Activated naive CD4-positive, alpha-beta T cell (primary cell): ENCODE results near the gene CHN1.

Experiments used
- DNase-seq, 4 experiments: peaks; one replicate each; lab custom pipeline; 2025; lab: John Stamatoyannopoulos, UW

Gene CHN1

DNA sequence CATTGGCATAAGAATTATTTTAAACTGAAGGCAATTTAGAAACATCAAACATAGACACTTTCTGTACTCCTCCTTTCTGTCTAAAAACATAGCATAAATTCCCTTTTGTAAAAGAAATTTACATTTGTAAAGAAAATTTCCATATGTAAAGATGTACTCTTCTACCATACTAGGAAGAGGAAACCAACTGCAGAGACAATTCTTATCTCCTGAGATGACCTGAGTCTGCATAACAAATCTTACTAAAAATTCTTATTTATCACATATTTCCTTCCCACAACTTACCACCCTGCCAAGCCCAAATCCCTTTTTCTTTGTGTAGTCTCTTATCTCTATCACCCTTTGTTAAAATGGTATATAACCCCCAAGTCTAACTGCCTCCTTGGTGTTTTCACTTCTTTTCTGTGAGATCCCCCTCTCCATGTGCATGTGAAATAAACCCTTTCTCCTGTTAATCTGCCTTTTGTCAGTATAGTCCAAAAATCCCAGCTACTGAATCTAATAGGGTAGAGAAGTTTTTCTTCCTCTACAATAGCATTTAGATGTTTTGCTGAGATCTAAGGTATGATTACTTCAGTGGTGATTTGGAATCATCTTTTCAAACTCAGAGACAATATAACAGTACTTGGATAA lies 81.0 kb downstream of the CHN1 start:
- no peak for DNase-seq

DNA sequence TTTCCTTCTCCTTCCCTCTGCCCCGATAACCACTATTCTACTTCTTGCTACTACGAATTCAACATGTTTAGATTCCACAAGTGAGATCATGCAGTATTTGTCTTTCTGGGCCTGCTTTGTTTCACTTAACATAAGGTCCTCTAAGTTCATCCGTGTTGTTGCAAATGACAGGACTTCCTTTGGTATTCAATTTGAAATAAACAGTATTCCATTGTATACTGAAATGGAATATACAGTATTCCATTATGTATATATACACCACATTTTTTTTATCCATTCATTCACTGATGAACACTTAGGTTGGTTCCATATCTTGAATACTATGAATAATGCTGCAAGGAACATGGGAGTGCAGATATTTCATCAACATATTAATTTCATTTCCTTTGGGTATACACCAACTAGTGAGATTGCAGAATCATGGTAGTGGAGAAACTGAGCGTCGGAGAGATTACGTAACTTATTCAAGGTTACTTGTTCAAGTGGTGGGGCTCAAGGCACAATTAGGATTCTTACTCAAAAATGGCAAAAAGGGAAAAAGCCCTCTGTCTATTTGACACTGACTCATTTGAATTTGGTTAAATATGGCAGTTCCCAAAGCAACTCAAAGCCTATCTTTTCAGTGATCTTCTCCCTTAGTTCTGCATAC lies 85.1 kb downstream of the CHN1 start:
- no peak for DNase-seq

DNA sequence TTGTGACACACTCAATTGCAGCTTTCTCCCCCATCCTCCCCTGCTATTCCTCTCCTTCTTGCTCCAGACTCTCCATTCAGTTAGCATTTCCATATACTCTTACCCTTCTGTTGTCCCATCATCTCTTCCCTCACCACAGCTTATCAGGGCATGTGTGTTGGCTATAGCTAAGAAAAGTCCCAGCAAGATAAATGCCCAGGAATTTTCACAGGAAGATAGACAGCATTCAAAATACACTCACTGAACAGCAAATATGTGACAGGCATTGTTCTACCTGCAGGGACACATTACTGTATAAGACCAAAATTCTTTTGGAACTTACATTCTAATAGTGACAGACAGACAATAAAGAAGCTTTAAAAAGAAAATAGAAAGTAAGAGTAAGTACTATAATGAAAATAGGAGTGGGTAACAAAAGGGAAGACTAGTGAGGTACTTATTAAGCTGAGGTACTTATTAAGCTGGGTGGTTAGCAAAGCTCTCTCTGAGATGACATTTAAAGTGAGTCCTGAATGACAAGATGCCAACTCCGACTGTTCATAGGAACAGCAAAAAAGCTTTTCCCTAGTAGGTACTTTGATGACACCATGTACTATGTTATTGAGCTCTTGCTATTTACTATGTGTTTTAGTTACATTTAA lies 86.2 kb downstream of the CHN1 start:
- DNase-seq: no peak

DNA sequence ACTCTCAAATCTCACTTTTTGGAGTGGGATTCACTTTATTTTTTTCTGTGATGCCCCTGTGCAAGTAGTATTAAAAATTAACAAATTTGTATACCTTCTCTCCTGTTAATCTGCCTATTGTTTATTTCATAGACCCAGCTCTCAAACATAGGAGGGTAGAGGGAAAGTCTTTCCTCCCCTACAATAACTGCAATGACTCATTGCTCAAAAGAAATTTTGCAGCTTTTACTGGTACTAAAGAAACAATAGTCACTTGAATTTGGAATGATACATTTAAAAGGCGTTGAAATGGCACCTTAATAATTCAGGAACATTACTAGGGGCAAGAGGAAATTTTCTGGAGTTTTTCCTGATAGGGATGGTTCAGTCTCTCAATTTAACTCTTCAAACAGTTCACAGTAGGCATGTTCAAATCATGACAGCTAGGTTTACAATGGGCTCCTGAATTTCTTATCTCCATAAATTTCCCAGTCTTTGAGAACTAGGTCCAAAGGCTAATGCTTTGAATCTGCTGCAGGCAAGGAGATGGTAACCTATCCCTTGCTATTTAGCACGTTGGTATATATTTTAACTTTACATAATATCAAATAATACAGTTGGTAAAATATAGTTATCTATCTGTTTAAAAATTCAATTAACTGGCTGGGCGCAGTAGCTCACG lies 88.8 kb downstream of the CHN1 start:
- DNase-seq: no peak

DNA sequence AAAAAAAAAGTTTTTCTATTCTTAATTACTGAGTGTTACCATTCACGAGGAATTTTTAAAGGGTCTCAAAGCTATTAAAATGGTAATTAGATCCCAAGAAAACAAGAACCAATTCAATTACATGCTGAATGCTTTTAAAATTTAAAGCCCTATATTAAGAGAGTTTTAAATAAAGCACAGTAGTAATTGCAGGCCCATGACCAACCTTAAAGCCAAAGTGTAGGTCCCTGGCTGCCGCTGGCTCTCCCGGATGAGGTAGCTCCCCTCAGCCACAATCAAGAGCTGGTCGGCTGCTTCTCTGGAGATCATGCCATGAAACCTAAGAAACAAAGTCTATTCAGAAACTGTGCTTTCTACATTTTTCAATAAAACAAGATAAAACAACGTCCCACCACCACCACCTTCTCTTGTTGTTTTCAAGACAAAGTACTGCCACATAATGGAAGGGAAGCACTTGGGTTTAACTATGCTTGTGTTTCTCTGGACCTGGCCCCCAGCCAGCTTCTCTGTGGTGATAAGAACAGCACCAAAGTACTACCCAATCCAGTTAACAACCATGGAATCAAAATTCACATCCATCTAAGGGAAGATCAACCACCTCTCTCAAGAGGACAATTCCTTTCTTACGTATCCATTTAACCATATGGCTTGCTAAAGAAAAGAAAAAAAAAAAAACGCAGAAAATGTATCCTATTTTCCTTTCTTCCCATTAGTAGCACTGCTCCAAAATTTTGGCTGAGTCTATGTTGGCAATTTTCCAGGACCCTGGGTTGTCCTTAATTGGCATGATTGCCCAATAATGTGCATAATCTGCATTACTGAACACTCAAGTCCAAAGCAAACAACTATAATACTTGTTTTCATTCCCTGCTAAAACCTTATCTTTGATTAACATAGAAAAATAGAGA lies 90.1 kb downstream of the CHN1 start:
- no peak for DNase-seq

DNA sequence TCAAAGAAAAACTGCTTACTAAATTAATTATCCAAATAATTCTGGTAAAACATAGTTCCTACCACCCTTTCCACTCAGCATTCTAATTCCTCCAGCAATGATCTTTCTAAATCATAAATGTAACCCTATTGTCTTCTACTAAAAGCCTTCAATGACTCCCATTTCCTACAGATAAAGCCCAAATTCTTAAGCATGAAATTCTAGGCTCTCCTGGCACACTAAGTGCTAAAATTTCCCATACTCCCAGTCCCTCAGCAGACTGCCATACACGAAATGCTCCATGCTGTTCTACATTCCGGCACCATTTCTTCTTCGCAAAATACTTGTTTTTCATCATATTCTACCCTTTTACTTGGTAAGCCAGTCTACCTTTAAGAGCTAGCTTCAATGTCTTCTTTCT lies 96.9 kb downstream of the CHN1 start:
- DNase-seq: no peak

DNA sequence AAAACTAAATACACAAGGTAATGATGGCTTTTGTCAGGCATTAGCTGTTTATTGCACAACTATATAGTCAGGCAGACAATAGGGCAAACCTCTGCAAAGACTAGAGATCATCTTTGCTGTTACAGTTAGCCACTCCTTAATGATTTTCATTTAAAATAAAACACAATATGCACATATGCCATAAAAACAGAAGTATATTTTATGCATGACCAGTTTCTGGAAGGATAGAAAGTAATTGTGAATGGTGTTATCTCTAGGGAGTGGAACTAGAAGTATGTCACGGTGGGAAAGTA lies 102.0 kb downstream of the CHN1 start:
- no peak for DNase-seq

DNA sequence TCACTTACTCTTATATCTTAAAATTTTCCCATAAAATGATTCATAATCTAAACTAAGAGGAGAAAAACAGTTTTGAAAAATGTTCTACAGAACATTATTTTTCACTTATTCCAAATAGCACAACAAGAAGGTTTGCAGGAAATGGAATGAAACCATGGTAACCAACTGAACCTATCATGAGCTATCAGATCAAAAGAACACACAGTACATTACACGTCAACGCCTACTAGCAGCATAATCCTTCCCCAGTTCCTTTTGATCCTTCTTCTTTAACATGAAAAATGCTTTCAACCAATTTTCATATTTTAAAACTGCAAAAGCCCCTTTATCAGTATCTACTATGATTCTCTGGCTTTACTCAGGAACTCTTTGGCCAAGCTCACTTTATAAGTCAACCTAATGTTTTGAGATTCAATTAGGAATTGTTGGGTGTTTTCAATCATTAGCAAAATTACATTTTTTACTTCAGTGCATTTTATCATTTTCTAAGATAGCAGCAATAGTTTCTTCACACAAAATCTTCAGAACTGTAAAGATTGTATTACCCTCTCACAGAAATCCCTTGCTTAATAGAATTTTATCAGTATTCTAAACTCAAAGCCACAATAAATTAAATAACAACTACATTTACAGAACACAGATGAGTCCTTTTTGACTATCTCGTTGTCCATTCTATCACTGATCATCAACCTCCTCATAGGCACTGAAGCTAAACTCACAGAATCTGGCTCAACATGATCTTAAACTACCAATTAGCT lies 102.5 kb downstream of the CHN1 start:
- no peak for DNase-seq

DNA sequence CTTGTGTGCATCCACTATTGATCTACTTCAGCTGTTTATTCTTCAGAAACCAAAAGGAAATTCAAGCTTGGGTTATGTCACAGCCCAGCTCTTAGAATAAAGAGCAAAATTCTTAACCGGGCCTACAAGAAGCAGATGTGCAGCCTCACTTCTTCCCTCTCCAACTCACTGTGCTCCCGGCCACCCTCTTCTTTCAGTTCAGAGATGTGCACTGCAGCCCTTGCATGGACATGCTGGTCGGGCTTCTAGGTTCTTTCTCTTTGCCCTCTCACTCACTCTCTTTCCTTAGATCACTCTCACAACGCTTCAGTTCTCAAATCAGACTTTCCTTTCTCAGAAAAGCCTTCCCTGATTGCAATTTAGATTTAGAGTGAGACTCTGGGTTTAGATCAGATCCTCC lies 104.1 kb downstream of the CHN1 start:
- DNase-seq: no peak

DNA sequence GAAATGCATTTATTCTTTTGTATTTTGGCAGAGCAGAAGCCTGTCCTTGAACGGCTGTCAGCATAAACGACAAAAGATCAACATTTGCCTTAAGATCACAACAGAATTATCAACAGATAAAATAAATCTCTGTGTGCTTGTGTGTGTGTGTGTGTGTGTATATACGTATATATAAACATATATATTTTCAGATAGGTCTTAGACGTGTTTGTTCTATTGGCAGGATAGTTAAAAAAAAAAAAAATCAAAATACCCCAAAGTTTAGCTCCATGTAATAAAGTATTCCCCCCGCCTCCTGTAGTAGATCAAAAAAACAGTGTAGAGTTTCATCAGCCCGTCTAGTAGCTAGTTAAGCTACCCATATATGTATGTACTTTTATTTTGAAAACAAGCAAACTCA lies 107.9 kb downstream of the CHN1 start:
- no peak for DNase-seq

DNA sequence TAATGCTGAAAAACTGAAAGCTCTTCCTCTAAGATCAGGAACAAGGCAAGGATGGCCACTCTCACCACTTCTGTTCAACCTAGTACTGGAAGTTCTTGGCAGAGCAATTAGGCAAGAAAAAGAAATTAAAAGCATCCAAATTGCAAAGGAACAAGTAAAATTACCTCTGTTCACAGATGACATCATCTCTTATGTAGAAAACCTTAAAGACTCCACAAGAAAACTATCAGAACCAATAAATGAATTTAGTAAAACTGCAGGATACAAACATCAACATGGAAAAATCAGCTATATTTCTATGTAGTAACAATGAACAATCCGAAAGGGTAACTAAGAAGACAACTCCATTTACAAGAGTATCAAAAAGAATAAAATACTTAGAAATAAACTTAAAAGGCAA lies 112.2 kb downstream of the CHN1 start:
- no peak for DNase-seq

DNA sequence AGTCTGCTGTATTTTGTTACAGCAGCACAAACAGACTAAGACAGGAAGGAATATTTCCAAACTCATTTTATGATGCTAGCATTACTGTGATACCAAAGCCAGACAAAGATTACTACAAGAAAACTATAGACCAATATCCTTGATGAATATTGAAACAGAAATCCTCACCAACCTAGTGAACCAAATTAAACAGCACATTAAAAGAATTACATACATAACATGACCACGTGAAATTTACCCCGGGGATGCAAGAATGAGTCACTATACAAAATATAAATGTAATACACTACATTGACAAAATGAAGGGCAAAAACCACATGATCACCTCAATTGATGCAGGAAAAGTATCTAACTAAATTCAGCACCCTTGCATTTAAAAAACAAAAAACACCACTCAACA lies 112.6 kb downstream of the CHN1 start:
- DNase-seq: no peak

DNA sequence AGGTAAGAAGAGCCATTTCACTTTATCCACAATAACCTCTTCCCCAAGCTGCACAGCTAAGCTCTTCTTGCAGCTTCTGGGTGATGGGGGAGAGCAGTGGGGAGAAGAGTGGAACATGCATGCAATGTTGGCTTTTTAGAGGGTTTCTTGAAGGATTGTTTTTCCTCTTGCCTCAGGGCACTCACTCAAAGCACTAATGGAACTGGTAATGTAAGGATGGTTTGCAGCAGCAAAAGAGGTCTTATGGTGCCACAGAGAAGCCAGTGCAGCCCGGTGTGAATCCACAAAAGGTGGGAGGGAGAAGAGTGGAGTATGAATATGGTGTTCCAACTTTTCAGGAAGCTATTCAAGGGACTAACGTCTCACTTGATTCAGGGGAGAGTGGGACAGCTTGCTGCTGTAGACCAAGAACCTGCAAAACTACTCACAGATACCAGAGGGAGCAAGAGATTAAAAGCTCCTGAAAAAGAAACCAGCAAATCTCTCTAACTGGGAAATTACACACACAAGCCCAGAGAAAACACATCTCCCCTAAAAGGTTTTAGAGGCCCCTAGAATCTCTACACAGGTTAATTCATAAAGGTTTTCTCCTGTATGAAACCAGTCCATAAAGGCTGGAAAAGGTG lies 116.4 kb downstream of the CHN1 start:
- DNase-seq: no peak

DNA sequence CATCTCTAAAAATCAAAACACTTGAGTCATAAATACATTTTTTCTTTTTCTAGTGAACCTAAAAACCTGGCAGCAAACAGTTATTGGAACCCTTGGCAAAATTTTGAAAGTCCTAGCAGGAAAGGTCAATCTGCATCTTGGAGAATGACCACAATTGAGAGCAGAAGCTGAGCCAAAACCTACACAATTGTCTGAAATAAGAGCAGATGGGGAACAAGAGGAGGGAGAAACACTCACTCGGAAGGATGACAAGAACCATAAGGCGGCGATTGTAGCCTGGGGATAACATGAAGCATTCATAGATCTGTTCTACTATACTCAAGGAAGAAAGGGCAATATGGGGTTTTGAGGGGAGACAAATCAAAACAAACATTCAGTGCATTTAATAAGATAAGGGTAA lies 117.0 kb downstream of the CHN1 start:
- no peak for DNase-seq

DNA sequence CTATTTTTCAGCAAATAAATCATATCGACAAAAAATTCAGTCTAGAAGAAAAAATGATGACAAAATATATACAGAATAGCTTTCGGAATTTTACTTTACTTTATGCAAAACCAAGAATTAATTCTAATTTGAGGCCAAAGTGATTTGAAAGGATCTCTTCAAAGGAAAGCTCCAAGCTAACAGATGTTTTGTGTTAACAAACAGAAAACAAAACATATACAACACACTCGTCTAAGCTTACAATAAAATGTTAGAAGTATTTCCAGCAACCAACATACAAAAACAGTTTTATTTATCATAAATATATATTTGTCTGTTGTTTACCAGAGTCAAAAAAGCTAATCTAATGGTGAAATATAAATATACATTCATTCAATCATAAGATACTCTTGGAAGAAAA lies 122.8 kb downstream of the CHN1 start:
- no peak for DNase-seq

DNA sequence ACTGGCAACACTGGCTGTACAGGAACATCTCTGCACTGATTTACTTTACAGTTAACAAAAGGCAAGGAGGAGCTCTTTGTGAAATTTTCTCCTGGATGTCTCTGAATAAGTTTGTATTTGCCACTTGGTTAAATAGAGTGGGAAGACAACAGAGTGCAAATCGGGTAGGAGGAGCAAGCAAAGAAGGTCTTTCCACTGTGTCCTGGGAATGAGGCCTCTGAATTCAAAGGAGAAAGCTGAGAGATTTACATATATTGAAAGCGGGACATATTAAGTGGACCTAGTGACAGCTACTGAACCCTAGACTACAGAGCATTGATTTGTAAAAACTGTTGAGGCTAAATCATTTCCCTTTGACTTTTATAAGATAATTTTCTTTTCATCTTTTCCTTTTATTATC lies 123.5 kb downstream of the CHN1 start:
- DNase-seq: no peak

DNA sequence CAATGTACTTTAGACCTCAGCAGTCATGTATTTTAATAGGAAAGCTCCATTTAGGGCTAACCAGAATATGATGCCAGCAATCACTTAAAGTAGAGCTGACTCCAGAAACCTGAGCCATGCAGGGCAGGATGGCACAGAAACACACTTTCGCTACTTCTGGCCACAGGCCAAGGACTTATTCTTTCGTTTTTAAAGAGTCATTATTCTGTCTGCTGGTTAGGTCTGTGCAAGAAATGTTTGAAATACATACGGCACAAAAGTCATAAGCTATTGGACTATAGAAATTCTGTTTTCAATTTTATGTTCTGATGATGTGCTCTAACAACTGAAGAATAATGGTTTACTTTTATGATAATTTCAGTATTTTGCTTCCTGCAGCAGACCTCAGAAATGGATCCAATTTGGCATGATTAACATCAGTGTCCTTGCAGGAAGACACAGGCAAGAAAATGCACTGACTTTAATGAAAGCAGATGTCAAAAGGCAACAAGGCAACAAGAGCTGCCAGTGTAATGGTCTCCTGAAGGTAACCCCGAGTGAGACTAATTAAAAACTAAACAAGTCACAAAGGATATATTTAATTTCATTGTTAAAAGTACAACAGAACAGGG lies 126.5 kb downstream of the CHN1 start:
- no peak for DNase-seq

DNA sequence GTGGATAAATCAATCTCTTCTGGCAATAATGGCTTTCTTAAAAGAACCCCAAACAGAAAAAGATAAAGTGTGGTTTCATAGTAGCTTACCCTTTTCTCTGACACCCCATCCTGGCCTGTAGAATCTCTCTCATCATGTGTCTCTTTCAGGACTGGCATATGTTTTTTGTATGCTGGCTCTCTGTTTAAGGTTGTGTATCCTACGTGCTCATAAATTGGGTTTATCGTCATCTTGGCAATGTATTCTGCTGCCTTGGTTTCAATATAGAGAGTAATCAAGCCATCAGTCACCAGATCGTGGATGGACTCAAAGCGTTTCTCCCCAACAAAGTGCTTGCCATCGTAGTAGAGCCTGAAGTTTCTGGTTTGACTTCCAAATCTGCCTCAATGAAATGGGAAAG lies 127.4 kb downstream of the CHN1 start:
- no peak for DNase-seq

DNA sequence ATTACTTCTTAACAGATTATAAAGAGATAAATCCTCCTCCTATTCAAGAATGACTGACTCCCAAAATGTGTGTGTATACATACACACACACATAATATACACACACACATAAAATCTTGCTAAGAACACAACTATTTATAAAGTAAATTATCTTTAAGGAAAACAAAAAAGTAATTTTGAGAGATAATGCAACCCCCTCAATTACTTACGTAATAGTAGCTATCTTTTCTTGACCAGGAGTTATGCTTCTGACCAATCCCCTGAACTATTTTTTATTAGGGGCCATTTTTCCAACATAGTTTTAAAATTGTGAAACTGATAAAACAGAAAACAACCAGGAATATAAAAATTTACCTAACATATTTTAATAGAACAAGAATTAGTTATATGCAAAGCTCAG lies 127.9 kb downstream of the CHN1 start:
- no peak for DNase-seq

DNA sequence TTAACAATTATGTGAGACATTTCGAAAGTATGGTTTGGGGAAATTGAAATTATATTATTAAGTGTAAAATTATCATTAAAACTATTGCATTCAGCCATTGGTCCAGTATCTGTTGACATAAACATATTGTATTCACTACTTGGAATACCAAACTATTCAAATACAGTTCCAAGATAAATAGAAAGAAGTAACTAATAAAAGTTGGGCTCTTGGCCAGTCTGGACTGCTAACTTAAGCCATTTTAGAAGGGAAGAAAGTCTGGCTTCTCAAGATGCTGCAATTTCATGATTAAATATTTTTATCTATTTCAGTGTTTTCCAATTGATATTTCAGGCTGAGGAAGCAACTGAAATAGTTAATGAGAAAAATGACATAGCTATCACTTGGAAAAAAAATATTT lies 131.1 kb downstream of the CHN1 start:
- DNase-seq: no peak

DNA sequence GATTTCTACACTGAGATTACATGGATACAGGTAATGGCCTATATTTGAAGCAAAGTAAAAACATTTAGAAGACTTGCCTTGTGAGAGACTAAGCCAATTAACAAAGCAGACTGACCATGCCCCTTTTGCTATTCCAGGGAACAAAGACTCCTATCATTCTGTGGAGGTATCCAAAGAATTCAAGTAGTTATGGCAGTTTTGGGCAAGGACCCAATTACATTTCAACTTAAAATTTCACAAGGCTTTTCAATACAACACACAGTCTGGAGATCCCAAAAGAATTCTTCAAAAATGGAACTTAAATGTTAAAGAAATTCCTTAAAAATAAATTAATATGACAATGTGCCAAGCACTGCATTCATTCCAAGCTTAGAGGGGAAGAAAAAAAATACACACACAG lies 131.7 kb downstream of the CHN1 start:
- no peak for DNase-seq
